HepG2 (cell line): ENCODE measurements around the gene ZNF621. TPM values are rescaled to one million over a fixed set of nuclear protein-coding genes. Genes with fewer than 3 reads are reported as not detected.

Experiments
- ATAC-seq: fragments of 200-7000 bp; cut with Tn5 transposase; 3 replicates; pipeline ENCODE4 v1.9.1; 2020; ENCODE audit warnings: mild to moderate bottlenecking, moderate library complexity
- BruUV-seq: library from RNA; stranded (reverse); fragments of 400-500 nt; replicated peaks from 2 replicates; lab custom pipeline; 2021; lab: Mats Ljungman, UMichigan
- CTCF ChIA-PET: fragments of 300-600 bp; formaldehyde crosslinking; extraction: SDS; loops from one replicate; lab custom pipeline; 2021; ENCODE audit warnings: low total read pairs, inconsistent platforms, low intra/inter-chr PET ratio; lab: Yijun Ruan, JAX
- POLR2A ChIA-PET: fragments of 350-600 bp; sonication (Branson Sonifier 250); formaldehyde crosslinking; loops from one replicate; lab custom pipeline; 2020; ENCODE audit warnings: antibody characterized with exemption, inconsistent platforms; lab: Yijun Ruan, JAX
- DNase-seq: peaks from one replicate; pipeline ENCODE4 v3.0.0-alpha.2; 2015; ENCODE audit warnings: low spot score
- FAIRE-seq: peaks from 3 replicates; lab custom pipeline; 2011; peaks lifted over from hg19 to GRCh38; lab: Jason Lieb, UNC
- H2AFZ ChIP-seq: one replicate; pipeline ENCODE4 v1.6.1; 2011; ENCODE audit warnings: low read length, inconsistent platforms
- H3K27ac ChIP-seq: fragments of 300-600 bp; 3 replicates; pipeline ENCODE4 v1.8.0; 2011; ENCODE audit warnings: mixed run types, mild to moderate bottlenecking, mixed read lengths, low read length, inconsistent platforms; ENCODE audit not compliant: insufficient read depth; ENCODE audit errors: extremely low read length
- H3K27me3 ChIP-seq, 2 experiments: fragments of 200-600 bp in 1 of 2; 2 replicates in 1 of 2; 3 replicates in 1 of 2; pipeline versions ENCODE4 v1.6.0 to v1.8.0; 2011; ENCODE audit warnings: low read length in 2 of 2, mild to moderate bottlenecking in 2 of 2, moderate library complexity in 2 of 2, inconsistent platforms in 1 of 2; ENCODE audit not compliant: insufficient read depth in 2 of 2, control insufficient read depth in 1 of 2
- H3K36me3 ChIP-seq, 2 experiments: fragments of 200-600 bp in 1 of 2; replicated peaks in 1 of 2; 2 replicates in 1 of 2; 3 replicates in 1 of 2; pipeline versions ENCODE4 v1.5.1 to v1.8.0; 2011; ENCODE audit warnings: low read length in 2 of 2, inconsistent platforms in 1 of 2; ENCODE audit not compliant: insufficient read depth in 2 of 2, control insufficient read depth in 1 of 2
- H3K4me1 ChIP-seq: 2 replicates; pipeline ENCODE4 v1.5.1; 2012; ENCODE audit warnings: low read length, inconsistent platforms; ENCODE audit not compliant: insufficient read depth
- H3K4me2 ChIP-seq: 2 replicates; pipeline ENCODE4 v1.6.0; 2011; ENCODE audit warnings: low read depth, low read length, inconsistent platforms
- H3K4me3 ChIP-seq, 3 experiments: fragments of 200-600 bp in 1 of 3; sonication (generic), shearing (Covaris generic) in 1 of 3; replicated peaks in 1 of 3; 2 replicates each; pipeline ENCODE4 v1.5.1; 2011 to 2016; ENCODE audit warnings: low read length in 3 of 3, inconsistent platforms in 2 of 3, low read depth in 2 of 3, mild to moderate bottlenecking in 2 of 3, control low read depth in 1 of 3, mixed read lengths in 1 of 3; ENCODE audit not compliant: insufficient read depth in 1 of 3
- H3K79me2 ChIP-seq: one replicate; pipeline ENCODE4 v1.6.1; 2011; ENCODE audit warnings: low read length, inconsistent platforms; ENCODE audit not compliant: insufficient read depth
- H3K9ac ChIP-seq: 2 replicates; pipeline ENCODE4 v1.6.0; 2011; ENCODE audit warnings: mild to moderate bottlenecking, low read depth, low read length, inconsistent platforms; ENCODE audit not compliant: insufficient read depth
- H3K9me3 ChIP-seq: 2 replicates; pipeline ENCODE4 v1.5.1; 2012; ENCODE audit warnings: mild to moderate bottlenecking, low read length
- H4K20me1 ChIP-seq: 2 replicates; pipeline ENCODE4 v1.6.0; 2011; ENCODE audit warnings: inconsistent platforms, mild to moderate bottlenecking, low read length, moderate library complexity; ENCODE audit not compliant: insufficient read depth
- CTCF ChIP-seq: sonication (generic); formaldehyde crosslinking; IDR thresholded peaks from 2 replicates; pipeline ENCODE4 v1.5.0; 2020; ENCODE audit warnings: mild to moderate bottlenecking, missing genetic modification reagents, moderate library complexity
- GZF1 ChIP-seq: sonication (generic); formaldehyde crosslinking; IDR thresholded peaks from 2 replicates; pipeline ENCODE4 v1.5.1; 2020; ENCODE audit warnings: mild to moderate bottlenecking, missing genetic modification reagents
- HNRNPL ChIP-seq: fragments of 200-400 bp; formaldehyde crosslinking; IDR thresholded peaks from 2 replicates; pipeline ENCODE4 v1.6.1; 2017; ENCODE audit warnings: mild to moderate bottlenecking, low read depth, low read length
- PAX8 ChIP-seq: sonication (generic); formaldehyde crosslinking; IDR thresholded peaks from 2 replicates; pipeline ENCODE4 v1.8.0; 2022; ENCODE audit warnings: mild to moderate bottlenecking, missing genetic modification reagents, borderline replicate concordance
- SRY ChIP-seq: sonication (generic); formaldehyde crosslinking; IDR thresholded peaks from 2 replicates; pipeline ENCODE4 v1.8.0; 2022; ENCODE audit warnings: mild to moderate bottlenecking, missing genetic modification reagents
- STAG1 ChIP-seq: sonication (generic); formaldehyde crosslinking; IDR thresholded peaks from 2 replicates; pipeline ENCODE4 v1.4.0; 2020; ENCODE audit warnings: missing genetic modification reagents
- ZNF232 ChIP-seq: sonication (generic); formaldehyde crosslinking; IDR thresholded peaks from 2 replicates; pipeline ENCODE4 v1.4.0; 2020; ENCODE audit warnings: missing genetic modification reagents, borderline replicate concordance
- ZNF333 ChIP-seq: sonication (generic); formaldehyde crosslinking; IDR thresholded peaks from 2 replicates; pipeline ENCODE4 v1.4.0; 2020; ENCODE audit warnings: mild to moderate bottlenecking, missing genetic modification reagents, borderline replicate concordance
- ZSCAN31 ChIP-seq: sonication (generic); formaldehyde crosslinking; IDR thresholded peaks from 2 replicates; pipeline ENCODE4 v1.5.0; 2020; ENCODE audit warnings: low read depth, mild to moderate bottlenecking, missing genetic modification reagents
- WGBS: methylation state at CpG from one replicate; pipeline ENCODE4 v1.1.6; 2017; ENCODE audit warnings: low lambda C conversion rate; 5-methylcytosine and 5-hydroxymethylcytosine counted together
- in situ Hi-C: cut with HindIII; loops from 2 replicates; pipeline ENCODE4 v1.10.0; 2017; ENCODE audit warnings: low pct_unique_long_range_greater_than_20kb; ENCODE audit not compliant: extremely low pct_ligation_motif_present
- intact Hi-C: fragments of 100-400 bp; cut with micrococcal nuclease; formaldehyde crosslinking; loops from one replicate; pipeline ENCODE4 v1.10.0; 2022; ENCODE audit not compliant: unreplicated experiment
- polyA plus RNA-seq, 8 experiments: library from polyadenylated mRNA; depleted of rRNA in 3 of 8; stranded (reverse) in 7 of 8; unstranded in 1 of 8; fragments of >200 nt; fragmentation: Illumina TruSeq in 4 of 8; extraction: Trizol in 4 of 8; gene quantifications; 2 replicates each; pipeline versions ENCODE4 v1.2.1 to v1.2.3, GENCODE V29; 2011 to 2016; ENCODE audit warnings: low read depth in 4 of 8, missing spikeins in 1 of 8, mixed read lengths in 1 of 8; ENCODE audit not compliant: insufficient read depth in 1 of 8
- small RNA-seq, 3 experiments: library from RNA; depleted of rRNA; stranded (forward); fragments of <200 nt; gene quantifications; one replicate each; pipeline ENCODE3, GENCODE V24; 2012; ENCODE audit warnings: low read depth in 2 of 3, low replicate concordance in 1 of 3; ENCODE audit not compliant: insufficient read length in 3 of 3, insufficient read depth in 2 of 3
- total RNA-seq, 5 experiments: library from RNA; depleted of rRNA; stranded (reverse); fragments of >200 nt; fragmentation: Illumina TruSeq; extraction: Trizol; gene quantifications; 2 replicates each; pipeline ENCODE4 v1.2.3, GENCODE V29; 2016; ENCODE audit warnings: low read depth in 1 of 5
- TF ChIP-seq, protein P1 (sequence below): fragments of 450-650 bp; IDR thresholded peaks from 2 replicates; pipeline ENCODE4 v1.6.1; 2016
- TF ChIP-seq, protein P2 (sequence below): sonication (generic); formaldehyde crosslinking; IDR thresholded peaks from 2 replicates; pipeline ENCODE4 v1.8.0; 2022; ENCODE audit warnings: mild to moderate bottlenecking, missing genetic modification reagents, moderate library complexity

The ZNF621 gene
- total and polyA plus RNA-seq, 2 of the 13 experiments (the other 11 are each of a cell fraction or from before 2014, with no cell fraction given): 13.2 to 14.9 TPM

DNA sequence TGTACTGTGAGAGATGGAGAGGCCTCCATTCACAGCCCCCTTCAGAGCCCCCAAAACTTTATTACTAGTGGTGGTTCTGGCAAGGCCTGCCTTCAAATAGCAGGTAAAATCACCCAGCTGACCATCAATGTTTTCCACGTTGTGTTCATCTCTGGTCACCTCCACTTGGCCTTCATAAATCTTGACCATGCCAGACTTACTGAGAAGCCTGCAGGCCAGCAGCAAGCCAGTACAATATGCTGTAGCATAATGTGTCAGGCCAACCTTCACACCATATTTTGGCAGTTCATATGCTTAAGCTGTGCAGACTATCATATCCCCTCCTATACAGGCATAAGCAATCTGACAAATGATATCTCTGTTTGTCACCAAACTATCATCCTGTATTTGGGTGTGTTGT lies 62.1 kb downstream of the ZNF621 start (continued):
- TF ChIP-seq HNRNPL (no peak), ZNF232 (no peak), PAX8 (CRISPR knock-in tag) (no peak), ZNF333 (CRISPR knock-in tag) (no peak)

- 24% methylated on average over 5 of the region's 5 CpGs for WGBS
- intact Hi-C loops (loop anchor here (10.0 kb wide), 3 partner anchors 286 to 1126 kb away; no protein-coding TSS in a partner anchor), in situ Hi-C loops (loop anchor here (10.0 to 25.0 kb wide), 2 partner anchors 624 to 1296 kb away; no protein-coding TSS in a partner anchor)
- TF ChIP-seq CTCF (CRISPR knock-in tag): peak; percentile 59
- no peak for TF ChIP-seq GZF1 (CRISPR knock-in tag)
- no peak for TF ChIP-seq ZSCAN31 (CRISPR knock-in tag)
- no peak for TF ChIP-seq SRY (CRISPR knock-in tag)
- TF ChIP-seq, protein P1, sequence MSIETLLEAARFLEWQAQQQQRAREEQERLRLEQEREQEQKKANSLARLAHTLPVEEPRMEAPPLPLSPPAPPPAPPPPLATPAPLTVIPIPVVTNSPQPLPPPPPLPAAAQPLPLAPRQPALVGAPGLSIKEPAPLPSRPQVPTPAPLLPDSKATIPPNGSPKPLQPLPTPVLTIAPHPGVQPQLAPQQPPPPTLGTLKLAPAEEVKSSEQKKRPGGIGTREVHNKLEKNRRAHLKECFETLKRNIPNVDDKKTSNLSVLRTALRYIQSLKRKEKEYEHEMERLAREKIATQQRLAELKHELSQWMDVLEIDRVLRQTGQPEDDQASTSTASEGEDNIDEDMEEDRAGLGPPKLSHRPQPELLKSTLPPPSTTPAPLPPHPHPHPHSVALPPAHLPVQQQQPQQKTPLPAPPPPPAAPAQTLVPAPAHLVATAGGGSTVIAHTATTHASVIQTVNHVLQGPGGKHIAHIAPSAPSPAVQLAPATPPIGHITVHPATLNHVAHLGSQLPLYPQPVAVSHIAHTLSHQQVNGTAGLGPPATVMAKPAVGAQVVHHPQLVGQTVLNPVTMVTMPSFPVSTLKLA: no peak
- TF ChIP-seq, protein P2, sequence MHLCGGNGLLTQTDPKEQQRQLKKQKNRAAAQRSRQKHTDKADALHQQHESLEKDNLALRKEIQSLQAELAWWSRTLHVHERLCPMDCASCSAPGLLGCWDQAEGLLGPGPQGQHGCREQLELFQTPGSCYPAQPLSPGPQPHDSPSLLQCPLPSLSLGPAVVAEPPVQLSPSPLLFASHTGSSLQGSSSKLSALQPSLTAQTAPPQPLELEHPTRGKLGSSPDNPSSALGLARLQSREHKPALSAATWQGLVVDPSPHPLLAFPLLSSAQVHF: no peak
- peak; percentile 74 for TF ChIP-seq STAG1 (CRISPR knock-in tag)
- H3K36me3 ChIP-seq: no peaks in the 10 kb centered on the region
- no peak overlapping the region for H3K9ac ChIP-seq
- no peaks in the 10 kb centered on the region for H3K79me2 ChIP-seq
- no peak for ATAC-seq
- no peak overlapping the region for H3K27ac ChIP-seq
- peaks cover 2 to 4% of the 10 kb centered on the region in 2 experiments; a peak in 1 of 5 replicates for H3K27me3 ChIP-seq
- no peaks in the 10 kb centered on the region for H4K20me1 ChIP-seq
- ChIA-PET CTCF (no interaction called here), POLR2A (no interaction called here)
- H3K4me1 ChIP-seq: peaks cover 12% of the 10 kb centered on the region; the same call in 1 of the 2 replicates
- no peak for FAIRE-seq
- no peak overlapping the region for H2AFZ ChIP-seq
- DNase-seq: peak; percentile 10
- H3K4me2 ChIP-seq: no peak overlapping the region
- no TSS peak for BruUV-seq
- no peaks in the 10 kb centered on the region for H3K9me3 ChIP-seq
- no peak overlapping the region for H3K4me3 ChIP-seq
Measured at GRCh38 chr3:40588406-40588805, 63.6 kb downstream of the ZNF621 start.

Small RNAs within 50 kb of the gene (small RNA-seq; reads per million reads assigned to genes)
- 0 to 0.65 (median 0.20) reads per million in 3 experiments for gene RNU5B-2P

Other genes starting within 250 kb of the ZNF621 start
- 12.7 and 26.6 TPM in 2 replicates for gene EIF1B, start 215.3 kb upstream of the ZNF621 start, total RNA-seq (2016; rRNA removed; fragmentation: Illumina TruSeq; extraction: Trizol)
- 28.0 and 29.1 TPM in 2 replicates for gene EIF1B, start 215.3 kb upstream of the ZNF621 start, polyA plus RNA-seq (2011; rRNA removed)
- gene ENTPD3, start 137.8 kb upstream of the ZNF621 start, total RNA-seq (2016; rRNA removed; fragmentation: Illumina TruSeq; extraction: Trizol): not detected in 2 replicates
- 0.07 TPM in 1 of 2 replicates, not detected in the other for gene ENTPD3, start 137.8 kb upstream of the ZNF621 start, polyA plus RNA-seq (2011; rRNA removed)
- gene RPL14, start 67.6 kb upstream of the ZNF621 start, total RNA-seq (2016; rRNA removed; fragmentation: Illumina TruSeq; extraction: Trizol): 1,291 and 1,534 TPM in 2 replicates
- 502 and 554 TPM in 2 replicates for gene RPL14, start 67.6 kb upstream of the ZNF621 start, polyA plus RNA-seq (2011; rRNA removed)
- 4.9 and 5.2 TPM in 2 replicates for gene ZNF619, start 47.8 kb upstream of the ZNF621 start, total RNA-seq (2016; rRNA removed; fragmentation: Illumina TruSeq; extraction: Trizol)
- 0.83 and 1.0 TPM in 2 replicates for gene ZNF619, start 47.8 kb upstream of the ZNF621 start, polyA plus RNA-seq (2011; rRNA removed)
- 12.2 and 16.3 TPM in 2 replicates for gene ZNF620, start 18.9 kb upstream of the ZNF621 start, total RNA-seq (2016; rRNA removed; fragmentation: Illumina TruSeq; extraction: Trizol)
- gene ZNF620, start 18.9 kb upstream of the ZNF621 start, polyA plus RNA-seq (2011; rRNA removed): 2.3 TPM in 2 replicates